HepG2 (cell line): ENCODE results near the gene B3GALT6. TPM values are rescaled to one million over a fixed set of nuclear protein-coding genes. Genes with fewer than 3 reads are reported as not detected.
A peak's percentile ranks its signal among the peaks of the same experiment; 100 is the strongest.

Experiments
- CCDC6 ChIP-seq: sonication (generic); formaldehyde crosslinking; IDR thresholded peaks from 2 replicates; pipeline ENCODE4 v1.8.1; 2022; ENCODE audit warnings: mild to moderate bottlenecking, missing genetic modification reagents, moderate library complexity
- ELF4 ChIP-seq: sonication (generic); formaldehyde crosslinking; IDR thresholded peaks from 2 replicates; pipeline ENCODE4 v1.5.0; 2020; ENCODE audit warnings: missing genetic modification reagents, mild to moderate bottlenecking, moderate library complexity, borderline replicate concordance
- ESRRA ChIP-seq: sonication (generic); formaldehyde crosslinking; IDR thresholded peaks from 2 replicates; pipeline ENCODE4 v1.5.1; 2020; ENCODE audit warnings: mild to moderate bottlenecking, low read depth, missing genetic modification reagents
- FOXK1 ChIP-seq: sonication (generic); formaldehyde crosslinking; IDR thresholded peaks from 2 replicates; pipeline ENCODE4 v1.4.0; 2020; ENCODE audit warnings: low read depth, missing genetic modification reagents, borderline replicate concordance
- RBFOX2 ChIP-seq: fragments of 200-400 bp; formaldehyde crosslinking; IDR thresholded peaks from 2 replicates; pipeline ENCODE4 v1.6.1; 2017; ENCODE audit warnings: low read depth, mild to moderate bottlenecking, low read length
- RFX3 ChIP-seq: IDR thresholded peaks from 2 replicates; pipeline ENCODE4 v1.6.1; 2016; ENCODE audit warnings: missing biosample characterization, missing genetic modification reagents
- SOX6 ChIP-seq, 2 experiments: fragments of 450-650 bp in 1 of 2; sonication (generic) in 1 of 2; formaldehyde crosslinking in 1 of 2; IDR thresholded peaks; 2 replicates each; pipeline versions ENCODE4 v1.4.0 to v1.6.1; 2017 to 2020; ENCODE audit warnings: antibody characterized with exemption in 1 of 2, mild to moderate bottlenecking in 1 of 2, missing genetic modification reagents in 1 of 2
- SP4 ChIP-seq: sonication (generic); formaldehyde crosslinking; IDR thresholded peaks from 2 replicates; pipeline ENCODE4 v1.8.1; 2023; ENCODE audit warnings: mild to moderate bottlenecking, missing genetic modification reagents
- ZBTB10 ChIP-seq: sonication (generic); formaldehyde crosslinking; IDR thresholded peaks from 2 replicates; pipeline ENCODE4 v1.4.0; 2020; ENCODE audit warnings: missing genetic modification reagents, borderline replicate concordance
- ZNF253 ChIP-seq: sonication (generic); formaldehyde crosslinking; IDR thresholded peaks from 2 replicates; pipeline ENCODE4 v1.8.0; 2022; ENCODE audit warnings: mild to moderate bottlenecking, missing genetic modification reagents, borderline replicate concordance
- ZNF326 ChIP-seq: sonication (generic); formaldehyde crosslinking; IDR thresholded peaks from 2 replicates; pipeline ENCODE4 v1.4.0; 2020; ENCODE audit warnings: missing genetic modification reagents, borderline replicate concordance
- ZNF770 ChIP-seq: sonication (generic); formaldehyde crosslinking; IDR thresholded peaks from 2 replicates; pipeline ENCODE4 v1.5.0; 2020; ENCODE audit warnings: mild to moderate bottlenecking, missing genetic modification reagents
- polyA plus RNA-seq, 8 experiments: library from polyadenylated mRNA; depleted of rRNA in 3 of 8; stranded (reverse) in 7 of 8; unstranded in 1 of 8; fragments of >200 nt; fragmentation: Illumina TruSeq in 4 of 8; extraction: Trizol in 4 of 8; gene quantifications; 2 replicates each; pipeline versions ENCODE4 v1.2.1 to v1.2.3, GENCODE V29; 2011 to 2016; ENCODE audit warnings: low read depth in 4 of 8, missing spikeins in 1 of 8, mixed read lengths in 1 of 8; ENCODE audit not compliant: insufficient read depth in 1 of 8
- total RNA-seq, 5 experiments: library from RNA; depleted of rRNA; stranded (reverse); fragments of >200 nt; fragmentation: Illumina TruSeq; extraction: Trizol; gene quantifications; 2 replicates each; pipeline ENCODE4 v1.2.3, GENCODE V29; 2016; ENCODE audit warnings: low read depth in 1 of 5
- TF ChIP-seq, protein P1 (sequence below): sonication (generic); formaldehyde crosslinking; IDR thresholded peaks from 2 replicates; pipeline ENCODE4 v1.8.1; 2023; ENCODE audit warnings: missing genetic modification reagents, mild to moderate bottlenecking, borderline replicate concordance
- TF ChIP-seq, protein P2 (sequence below): sonication (generic); formaldehyde crosslinking; IDR thresholded peaks from 2 replicates; pipeline ENCODE4 v1.5.0; 2020; ENCODE audit warnings: mild to moderate bottlenecking, missing genetic modification reagents, borderline replicate concordance
- TF ChIP-seq, protein P3 (sequence below): sonication (generic); formaldehyde crosslinking; IDR thresholded peaks from 2 replicates; pipeline ENCODE4 v1.4.0; 2020; ENCODE audit warnings: missing genetic modification reagents

B3GALT6 gene
- total and polyA plus RNA-seq, 2 of the 13 experiments (the other 11 are each of a cell fraction or from before 2014, with no cell fraction given) = 3.9 to 14.2 TPM

GRCh38 chr1:1237874-1238701, 6.1 kb downstream of the B3GALT6 start (continued):
- TF ChIP-seq ZBTB10 (CRISPR knock-in tag) = peak; percentile 78; the same call in 1 of the 2 replicates
- TF ChIP-seq, protein P1, sequence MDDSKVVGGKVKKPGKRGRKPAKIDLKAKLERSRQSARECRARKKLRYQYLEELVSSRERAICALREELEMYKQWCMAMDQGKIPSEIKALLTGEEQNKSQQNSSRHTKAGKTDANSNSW (CRISPR knock-in tag) = no peak
- TF ChIP-seq RBFOX2 = peak; percentile 83
- TF ChIP-seq ESRRA (CRISPR knock-in tag) = peak; percentile 62
- no peak for TF ChIP-seq ELF4 (CRISPR knock-in tag)
- TF ChIP-seq SOX6 (IDR thresholded peaks at IDR 0.05) = no peak
- TF ChIP-seq SOX6 (CRISPR knock-in tag; IDR thresholded peaks at IDR 0.05) = peak; percentile 89
- TF ChIP-seq ZNF770 (CRISPR knock-in tag) = peak; percentile 51; the same call in 1 of the 2 replicates
- TF ChIP-seq CCDC6 (CRISPR knock-in tag) = peak; percentile 82; the same call in 1 of the 2 replicates
- peak; percentile 25; the same call in 1 of the 2 replicates for TF ChIP-seq FOXK1
- TF ChIP-seq RFX3 (CRISPR knock-in tag) = no peak
- TF ChIP-seq SP4 (CRISPR knock-in tag) = peak; percentile 20; the same call in 1 of the 2 replicates
- no peak for TF ChIP-seq ZNF253 (CRISPR knock-in tag)
- TF ChIP-seq, protein P2, sequence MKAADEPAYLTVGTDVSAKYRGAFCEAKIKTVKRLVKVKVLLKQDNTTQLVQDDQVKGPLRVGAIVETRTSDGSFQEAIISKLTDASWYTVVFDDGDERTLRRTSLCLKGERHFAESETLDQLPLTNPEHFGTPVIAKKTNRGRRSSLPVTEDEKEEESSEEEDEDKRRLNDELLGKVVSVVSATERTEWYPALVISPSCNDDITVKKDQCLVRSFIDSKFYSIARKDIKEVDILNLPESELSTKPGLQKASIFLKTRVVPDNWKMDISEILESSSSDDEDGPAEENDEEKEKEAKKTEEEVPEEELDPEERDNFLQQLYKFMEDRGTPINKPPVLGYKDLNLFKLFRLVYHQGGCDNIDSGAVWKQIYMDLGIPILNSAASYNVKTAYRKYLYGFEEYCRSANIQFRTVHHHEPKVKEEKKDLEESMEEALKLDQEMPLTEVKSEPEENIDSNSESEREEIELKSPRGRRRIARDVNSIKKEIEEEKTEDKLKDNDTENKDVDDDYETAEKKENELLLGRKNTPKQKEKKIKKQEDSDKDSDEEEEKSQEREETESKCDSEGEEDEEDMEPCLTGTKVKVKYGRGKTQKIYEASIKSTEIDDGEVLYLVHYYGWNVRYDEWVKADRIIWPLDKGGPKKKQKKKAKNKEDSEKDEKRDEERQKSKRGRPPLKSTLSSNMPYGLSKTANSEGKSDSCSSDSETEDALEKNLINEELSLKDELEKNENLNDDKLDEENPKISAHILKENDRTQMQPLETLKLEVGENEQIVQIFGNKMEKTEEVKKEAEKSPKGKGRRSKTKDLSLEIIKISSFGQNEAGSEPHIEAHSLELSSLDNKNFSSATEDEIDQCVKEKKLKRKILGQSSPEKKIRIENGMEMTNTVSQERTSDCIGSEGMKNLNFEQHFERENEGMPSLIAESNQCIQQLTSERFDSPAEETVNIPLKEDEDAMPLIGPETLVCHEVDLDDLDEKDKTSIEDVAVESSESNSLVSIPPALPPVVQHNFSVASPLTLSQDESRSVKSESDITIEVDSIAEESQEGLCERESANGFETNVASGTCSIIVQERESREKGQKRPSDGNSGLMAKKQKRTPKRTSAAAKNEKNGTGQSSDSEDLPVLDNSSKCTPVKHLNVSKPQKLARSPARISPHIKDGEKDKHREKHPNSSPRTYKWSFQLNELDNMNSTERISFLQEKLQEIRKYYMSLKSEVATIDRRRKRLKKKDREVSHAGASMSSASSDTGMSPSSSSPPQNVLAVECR = peak; percentile 71; the same call in 1 of the 2 replicates
- TF ChIP-seq, protein P3, sequence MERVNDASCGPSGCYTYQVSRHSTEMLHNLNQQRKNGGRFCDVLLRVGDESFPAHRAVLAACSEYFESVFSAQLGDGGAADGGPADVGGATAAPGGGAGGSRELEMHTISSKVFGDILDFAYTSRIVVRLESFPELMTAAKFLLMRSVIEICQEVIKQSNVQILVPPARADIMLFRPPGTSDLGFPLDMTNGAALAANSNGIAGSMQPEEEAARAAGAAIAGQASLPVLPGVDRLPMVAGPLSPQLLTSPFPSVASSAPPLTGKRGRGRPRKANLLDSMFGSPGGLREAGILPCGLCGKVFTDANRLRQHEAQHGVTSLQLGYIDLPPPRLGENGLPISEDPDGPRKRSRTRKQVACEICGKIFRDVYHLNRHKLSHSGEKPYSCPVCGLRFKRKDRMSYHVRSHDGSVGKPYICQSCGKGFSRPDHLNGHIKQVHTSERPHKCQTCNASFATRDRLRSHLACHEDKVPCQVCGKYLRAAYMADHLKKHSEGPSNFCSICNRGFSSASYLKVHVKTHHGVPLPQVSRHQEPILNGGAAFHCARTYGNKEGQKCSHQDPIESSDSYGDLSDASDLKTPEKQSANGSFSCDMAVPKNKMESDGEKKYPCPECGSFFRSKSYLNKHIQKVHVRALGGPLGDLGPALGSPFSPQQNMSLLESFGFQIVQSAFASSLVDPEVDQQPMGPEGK (CRISPR knock-in tag) = peak; percentile 85
- TF ChIP-seq ZNF326 (CRISPR knock-in tag) = peak; percentile 27; the same call in 1 of the 2 replicates
